Activated naive CD4-positive, alpha-beta T cell treated with Interleukin-2 at 50 U/mL for 16 hours (primary cell): ENCODE data around the gene PCIF1.

Source experiments
- DNase-seq: peaks from one replicate; pipeline ENCODE4 v3.0.0-alpha.2; 2020

The PCIF1 gene

DNA sequence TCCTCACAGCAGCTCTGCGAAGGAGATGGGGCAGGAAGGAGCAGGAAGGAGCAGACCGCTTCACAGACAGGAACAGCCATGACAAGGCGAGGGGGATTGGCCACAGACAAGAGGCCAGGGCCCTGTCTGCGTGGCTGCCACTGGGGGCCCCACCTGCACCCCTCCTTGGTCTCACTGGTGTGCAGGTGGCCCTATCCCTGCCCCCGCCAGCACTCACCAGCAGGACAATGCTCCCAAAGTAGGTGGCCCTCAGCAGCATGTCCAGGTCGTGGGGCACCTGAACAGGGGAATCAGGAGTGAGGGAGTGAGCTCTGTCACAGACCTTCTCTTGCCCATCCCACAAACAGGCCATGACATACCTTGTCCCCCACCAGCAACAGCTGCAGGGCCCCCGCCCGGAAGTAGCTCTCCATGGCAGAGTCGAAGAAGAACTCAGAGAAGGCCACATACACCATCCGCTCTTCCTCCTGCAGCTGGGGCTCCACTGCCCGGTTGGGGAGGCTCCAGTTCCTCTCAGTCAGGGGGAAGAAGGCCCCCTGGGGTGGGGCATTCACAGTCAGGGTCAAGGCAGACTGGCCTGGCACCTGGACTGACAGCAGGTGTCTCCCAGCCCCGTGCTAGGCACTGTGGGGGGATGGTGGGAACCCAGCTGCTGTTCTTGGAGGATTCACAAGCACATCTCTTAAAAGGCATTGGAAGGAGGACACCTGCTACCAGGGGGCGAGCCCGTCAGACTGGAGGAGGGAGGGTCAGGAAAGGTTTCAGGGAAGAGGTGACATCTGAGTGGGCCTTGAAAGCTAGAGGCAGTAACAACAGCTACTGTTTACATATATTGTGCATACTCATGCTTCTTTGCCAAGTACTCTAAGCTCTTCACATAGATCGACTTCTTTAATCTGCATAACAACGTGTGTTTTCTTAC lies 29.6 kb upstream of the PCIF1 start:
- DNase-seq, result no peak

DNA sequence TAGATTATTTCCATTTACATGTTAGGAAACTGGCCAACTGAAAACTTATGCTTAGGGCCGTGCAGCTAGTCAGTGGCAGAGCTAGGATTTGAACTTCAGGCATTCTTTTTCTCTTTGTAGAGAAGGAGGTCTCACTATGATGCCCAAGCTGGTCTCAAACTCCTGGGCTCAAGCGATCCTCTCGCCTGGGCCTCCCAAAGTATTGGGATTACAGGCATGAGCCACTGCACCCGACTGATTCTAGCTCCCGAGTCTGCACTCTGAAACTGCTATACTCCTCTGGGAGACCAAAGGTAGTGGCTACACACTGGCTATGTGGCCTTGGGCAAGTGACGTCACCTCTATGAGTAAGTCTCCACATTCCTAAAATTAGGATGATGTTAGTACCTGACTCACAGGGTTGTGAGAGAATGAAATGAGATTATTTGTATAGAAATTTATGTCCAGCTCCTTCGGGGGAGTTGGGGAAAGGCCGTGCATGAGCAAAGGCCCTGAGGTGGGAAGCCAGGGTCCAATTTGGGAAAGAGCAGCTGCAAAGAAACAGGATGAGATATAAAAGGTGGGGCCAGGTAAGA lies 28.9 kb upstream of the PCIF1 start:
- no peak for DNase-seq

DNA sequence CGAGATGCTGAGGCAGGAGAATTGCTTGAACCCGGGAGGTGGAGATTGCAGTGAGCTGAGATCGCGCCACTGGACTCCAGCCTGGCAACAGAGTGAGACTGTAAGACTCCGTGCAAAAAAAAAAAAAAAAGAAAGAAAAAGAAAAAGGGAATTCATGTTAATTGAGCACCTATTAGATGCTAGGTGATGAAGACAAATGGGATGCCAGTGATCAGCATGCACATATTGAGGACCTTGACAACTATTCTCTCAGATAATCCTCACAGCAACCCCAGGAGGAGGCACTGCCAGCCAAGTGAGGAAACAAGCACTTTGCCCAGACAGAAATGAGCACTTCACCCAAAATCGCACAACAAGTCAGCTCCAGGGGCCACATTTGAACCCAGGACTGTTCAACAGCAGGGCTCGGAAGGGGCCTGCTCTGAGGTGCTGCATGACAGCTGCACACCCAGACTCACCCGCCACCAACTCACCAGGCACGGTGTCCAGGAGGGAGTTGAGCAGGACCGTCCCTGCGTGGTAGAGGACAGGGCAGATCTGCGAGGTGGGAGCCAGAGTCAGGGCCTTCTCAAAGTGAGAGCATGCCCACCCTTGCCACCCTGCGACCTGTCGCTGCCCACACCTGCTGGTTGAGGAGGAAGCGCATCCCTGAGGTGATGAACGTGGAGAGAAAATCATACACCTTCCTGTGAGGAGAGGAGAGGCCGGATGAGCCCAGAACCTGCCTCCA lies 27.1 kb upstream of the PCIF1 start:
- no peak for DNase-seq

DNA sequence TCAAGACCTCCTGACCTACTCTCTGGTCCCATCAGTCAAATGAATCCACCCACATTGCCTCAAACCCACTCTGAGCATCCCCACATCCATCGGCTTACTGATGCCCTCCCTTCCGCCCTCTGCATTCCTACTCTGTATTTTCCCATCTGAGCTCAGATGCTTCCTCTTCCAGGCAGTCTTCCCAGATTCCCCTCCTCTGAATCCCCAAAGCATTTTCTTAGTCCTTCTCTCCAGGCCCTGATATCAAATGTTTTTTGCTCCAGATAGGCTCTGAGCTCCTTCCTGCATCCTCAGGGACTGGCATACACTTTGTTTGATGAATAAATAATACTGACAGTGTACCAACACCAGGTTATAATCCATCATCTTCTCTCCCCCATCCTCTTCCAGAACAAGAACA lies 26.4 kb upstream of the PCIF1 start:
- no peak for DNase-seq

DNA sequence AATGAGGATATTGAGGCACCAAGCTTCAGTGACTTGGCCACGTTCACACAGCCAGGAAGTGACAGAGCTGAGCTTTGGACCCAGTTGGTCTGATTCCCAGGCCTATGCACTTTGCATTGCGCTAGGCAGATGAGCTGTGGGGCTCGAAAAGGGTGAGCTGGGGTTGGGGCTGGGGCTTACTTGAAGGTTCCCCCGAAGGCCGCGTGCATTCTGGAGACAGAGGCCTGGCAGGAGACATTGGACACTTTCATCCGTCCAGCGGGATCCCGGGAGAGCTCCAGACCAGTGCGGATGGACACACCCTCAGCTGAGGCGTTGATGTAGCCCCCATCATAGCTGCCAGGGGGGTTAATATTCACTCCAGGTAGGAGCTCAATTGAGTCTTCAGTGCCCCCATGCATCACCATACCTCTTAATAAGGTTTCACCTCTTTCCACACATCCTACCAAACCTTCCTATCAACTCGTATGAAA lies 25.1 kb upstream of the PCIF1 start:
- DNase-seq, result no peak

DNA sequence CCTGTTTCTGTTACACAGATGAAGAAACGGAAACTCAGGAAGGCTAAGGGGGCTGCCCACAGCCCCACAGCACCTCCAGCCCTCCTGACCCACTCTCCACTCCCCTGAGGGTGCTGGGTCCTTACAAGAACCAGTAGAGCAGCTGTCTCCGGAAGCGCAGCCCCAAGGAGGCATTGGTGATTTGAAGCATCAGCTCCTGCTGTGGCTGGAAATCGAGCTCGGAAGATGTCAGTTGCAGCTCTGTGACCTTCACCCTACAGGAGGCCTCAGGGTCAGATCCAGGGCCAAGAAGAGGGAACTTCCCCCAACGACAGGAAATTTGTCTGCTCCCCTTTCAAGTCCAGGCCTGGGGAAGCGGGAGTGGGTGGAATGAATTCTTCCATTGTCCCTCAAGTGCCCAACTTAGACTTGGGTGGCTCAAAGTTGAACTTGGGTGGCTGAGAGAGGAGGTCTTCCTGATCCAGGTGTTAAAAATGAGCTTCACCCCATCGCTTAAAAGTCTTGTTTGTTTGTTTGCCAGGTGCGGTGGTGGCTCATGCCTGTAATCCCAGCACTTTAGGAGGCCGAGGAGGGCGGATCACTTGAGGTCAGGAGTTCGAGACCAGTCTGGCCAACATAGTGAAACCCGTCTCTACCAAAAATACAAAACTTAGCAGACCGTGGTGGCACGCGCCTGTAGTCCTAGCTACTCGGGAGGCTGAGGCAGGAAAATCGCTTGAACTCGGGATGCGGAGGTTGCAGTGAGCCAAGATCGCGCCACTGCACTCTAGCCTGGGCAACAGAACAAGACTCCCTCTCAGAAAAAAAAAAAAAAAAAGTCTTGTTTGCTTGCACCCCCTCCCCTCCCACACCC lies 24.4 kb upstream of the PCIF1 start:
- DNase-seq, result no peak

GRCh38 chr20:45910670-45911485 lies 23.6 kb upstream of the PCIF1 start:
- peak; percentile 94 for DNase-seq

DNA sequence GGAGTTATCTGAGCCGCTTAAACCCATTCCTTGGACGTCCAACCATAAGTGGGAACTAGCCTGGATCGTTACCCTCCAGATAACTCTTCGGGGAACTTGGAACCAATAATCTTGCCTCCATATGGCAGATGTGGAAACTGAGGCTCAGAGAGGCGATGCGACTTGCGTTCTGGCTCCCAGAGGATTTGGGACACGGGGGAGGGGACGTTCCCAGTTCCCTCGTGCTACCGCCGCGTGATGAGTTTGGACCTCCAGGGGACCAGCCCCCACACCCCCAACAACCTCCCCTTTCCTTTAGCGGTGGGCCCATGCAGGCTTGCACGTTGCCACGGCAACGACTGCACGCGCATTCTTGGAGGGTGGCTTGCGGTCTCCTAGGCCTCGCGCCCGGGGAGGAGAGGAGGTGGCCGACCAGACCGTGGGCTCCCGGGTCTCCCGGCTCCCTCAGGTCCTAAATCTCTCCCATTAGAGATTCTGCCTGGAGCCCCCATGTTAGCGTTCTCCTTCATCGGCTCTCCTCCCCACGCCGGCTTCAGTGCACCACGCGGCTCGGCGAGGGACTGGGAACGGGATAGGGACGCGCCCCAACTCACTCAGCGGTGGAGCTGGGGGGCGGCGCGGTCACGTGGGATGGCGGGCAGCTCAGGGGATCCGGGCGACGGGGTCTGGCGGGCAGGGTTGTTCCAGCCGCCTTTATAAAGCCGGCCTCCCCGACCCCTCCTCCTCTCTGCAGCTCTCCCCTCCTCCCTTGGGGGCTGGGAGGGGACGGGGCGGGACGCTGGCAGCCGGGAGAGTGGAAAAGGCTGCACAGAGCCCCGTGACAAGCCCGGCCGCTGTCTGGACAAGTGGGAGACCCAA lies 22.8 kb upstream of the PCIF1 start, which contains the start of gene PLTP:
TSS of gene PLTP (minus strand) at position 670 of the 858 bp plus-strand sequence. CDS start 703 bp downstream, outside the sequence.
- DNase-seq, result peak; percentile 26

DNA sequence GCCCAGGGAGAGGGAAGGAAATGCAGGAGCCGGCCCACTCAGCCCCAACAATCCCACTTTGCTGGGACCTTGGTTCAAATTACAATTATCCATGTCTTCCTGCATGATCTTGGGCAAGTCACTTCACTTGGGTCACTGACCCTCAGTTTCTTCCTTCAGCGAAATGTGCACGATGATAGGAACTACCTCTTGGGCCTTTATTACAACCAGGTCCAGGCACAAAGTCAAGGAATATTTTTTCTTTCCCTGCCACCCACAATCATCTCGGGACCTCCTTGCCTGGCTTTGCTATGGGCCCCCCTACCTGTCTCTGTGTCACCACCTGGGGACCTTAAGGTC lies 22.2 kb upstream of the PCIF1 start:
- no peak for DNase-seq

GRCh38 chr20:45913116-45913515 lies 21.4 kb upstream of the PCIF1 start:
- no peak for DNase-seq

GRCh38 chr20:45917790-45918141 lies 16.7 kb upstream of the PCIF1 start:
- DNase-seq, result no peak

DNA sequence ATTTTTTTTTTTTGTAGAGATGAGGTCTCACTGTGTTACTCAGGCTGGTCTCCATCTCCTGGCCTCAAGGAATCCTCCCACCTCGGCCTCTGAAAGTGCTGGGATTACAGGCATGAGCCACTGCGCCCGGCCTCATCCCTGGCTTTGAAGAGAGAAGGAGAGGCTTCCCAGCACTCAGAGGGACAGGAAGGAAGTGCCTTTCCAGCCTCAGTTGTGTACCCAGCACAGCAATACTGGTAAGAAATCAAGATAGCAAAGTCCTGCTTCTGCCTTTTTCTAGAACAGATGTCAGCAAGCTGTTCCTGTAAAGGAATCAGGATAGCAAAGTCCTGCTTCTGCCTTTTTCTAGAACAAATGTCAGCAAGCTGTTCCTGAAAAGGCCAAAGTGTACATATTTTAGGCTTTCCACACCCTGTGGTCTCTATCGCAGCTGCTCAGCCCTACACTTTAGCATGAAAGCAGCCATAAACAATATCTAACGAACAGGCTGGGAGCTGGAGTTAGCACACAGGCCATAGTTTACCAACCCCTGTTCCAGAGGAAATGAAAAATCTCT lies 16.2 kb upstream of the PCIF1 start:
- DNase-seq, result no peak

GRCh38 chr20:45918779-45919537 lies 15.5 kb upstream of the PCIF1 start:
- DNase-seq, result no peak

DNA sequence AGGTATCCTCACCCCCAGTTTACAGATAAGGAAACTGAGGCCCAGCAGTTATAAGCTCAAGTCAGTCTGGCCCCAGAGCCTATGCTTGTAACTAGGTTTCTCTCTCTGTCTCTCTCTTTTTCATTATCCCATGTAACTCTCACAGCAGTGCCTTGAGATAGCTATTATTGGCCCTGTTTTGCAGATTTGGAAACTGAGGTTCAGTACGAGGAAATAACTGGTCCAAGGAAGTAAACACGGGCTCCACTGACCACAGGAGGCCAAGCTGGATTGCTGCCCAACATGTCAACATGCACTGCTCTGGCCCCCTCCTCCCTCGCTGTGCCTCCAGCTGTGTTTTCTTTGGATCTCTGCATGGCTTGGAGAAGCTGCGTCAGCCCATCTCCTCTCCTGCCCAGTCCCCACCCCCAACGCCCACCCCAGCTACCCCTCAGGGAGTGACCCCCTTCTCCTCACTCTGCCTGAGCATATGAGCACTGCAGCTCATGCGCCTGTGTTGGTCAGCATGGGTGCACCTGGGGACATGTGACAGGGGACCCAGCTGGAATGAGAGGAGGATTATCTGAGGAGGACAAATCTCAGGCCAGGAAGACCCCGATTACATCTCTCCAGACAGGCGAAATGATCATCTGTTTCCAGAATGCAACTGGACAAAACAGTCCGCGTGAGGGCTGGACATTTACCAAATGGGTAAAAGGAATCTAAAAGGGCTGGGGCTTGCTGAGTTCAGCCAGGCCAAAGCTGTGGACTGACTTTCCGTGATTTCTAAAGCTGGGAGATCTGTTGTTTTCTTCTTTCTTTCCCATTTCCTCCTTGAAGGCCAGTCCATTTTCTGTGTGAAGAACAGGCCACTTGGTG lies 14.7 kb upstream of the PCIF1 start:
- no peak for DNase-seq

- no peak for DNase-seq
These were observed 13.8 kb upstream of the PCIF1 start for GRCh38 chr20:45920462-45921336.

- no peak for DNase-seq
These were observed 12.9 kb upstream of the PCIF1 start for GRCh38 chr20:45921337-45922189.
